Upper lobe of left lung (tissue), 4 donors: ENCODE measurements around the gene RNF38.

Experiments
- CTCF ChIP-seq, 6 experiments: fragments of 450-650 bp in 4 of 6; fragments of 200-600 bp in 2 of 6; sonication (generic) in 2 of 6; IDR thresholded peaks; one replicate each; pipeline ENCODE4 v1.5.1; 2016 to 2019; ENCODE audit warnings: antibody characterized with exemption in 6 of 6
- POLR2A ChIP-seq, 4 donors: fragments of 450-650 bp; IDR thresholded peaks; one replicate each; pipeline ENCODE4 v1.5.1; 2016 to 2017; ENCODE audit warnings: antibody characterized with exemption in 4 of 4, mild to moderate bottlenecking in 2 of 4

- TF ChIP-seq POLR2A (IDR thresholded peaks at IDR 0.05): no peak
- no peak for TF ChIP-seq CTCF (IDR thresholded peaks at IDR 0.05)
Observed at GRCh38 chr9:36306471-36307306, 93.4 kb downstream of the RNF38 start.
